ENCODE results near the gene EXT2.

DNA sequence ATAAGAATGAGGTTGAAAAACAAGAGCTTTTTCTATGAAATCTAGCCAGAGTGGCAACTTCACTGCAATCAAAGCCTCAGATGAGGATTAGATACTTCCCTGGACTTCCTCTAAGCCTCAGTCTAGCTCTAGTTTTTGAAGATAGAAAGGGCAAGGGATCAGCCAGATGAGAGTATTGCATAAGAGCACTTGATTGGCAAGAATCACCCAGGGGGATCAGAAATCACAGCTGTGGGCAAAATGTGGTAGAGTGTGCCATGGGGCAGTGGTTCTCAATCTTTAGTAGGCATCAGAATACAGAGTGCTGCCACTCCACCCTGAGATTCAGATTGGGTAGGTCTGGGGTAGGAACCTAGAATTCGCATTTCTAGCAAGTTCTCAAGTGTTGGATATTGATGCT is 82.4 kb downstream of the EXT2 start:
- TF ChIP-seq CTCF (IDR thresholded peaks at IDR 0.05), result no peak
- no peak for TF ChIP-seq POLR2A (IDR thresholded peaks at IDR 0.05)
